ENCODE data around the gene PLCD3.

DNA sequence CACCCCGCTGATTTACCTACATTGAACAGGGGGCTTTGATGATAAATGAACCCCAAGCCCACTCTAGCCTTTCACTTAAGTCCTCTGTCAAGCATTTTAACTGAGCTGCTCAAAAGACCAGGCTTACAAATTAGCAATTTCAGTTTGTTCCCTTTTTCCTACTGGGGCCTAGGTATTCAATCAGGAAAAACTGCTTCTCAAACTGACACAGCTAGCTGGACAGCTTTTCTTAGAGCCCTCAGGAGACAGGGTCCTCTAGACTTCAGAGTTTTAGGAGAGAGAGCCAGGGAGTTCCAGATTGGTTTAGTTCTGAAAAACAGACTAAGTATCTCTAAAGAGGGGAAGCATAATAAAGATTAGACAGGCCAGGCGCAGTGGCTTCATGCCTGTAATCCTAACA, 23.2 kb upstream of the PLCD3 start:
- TF ChIP-seq MEF2A (IDR thresholded peaks at IDR 0.05; ENCODE audit: borderline replicate concordance, low read depth) (no peak), RCOR1 (IDR thresholded peaks at IDR 0.05; ENCODE audit: low read length) (no peak), POLR2AphosphoS5 (IDR thresholded peaks at IDR 0.05; ENCODE audit: low read depth, low read length) (no peak), JUND (IDR thresholded peaks at IDR 0.05) (no peak), CHD2 (IDR thresholded peaks at IDR 0.05; ENCODE audit: low read length, partially characterized antibody) (no peak), SIN3A (IDR thresholded peaks at IDR 0.05; ENCODE audit: borderline replicate concordance, low read depth, low read length) (no peak), NRF1 (IDR thresholded peaks at IDR 0.05; ENCODE audit: low read depth, low read length) (no peak), GATA2 (CRISPR knock-in tag; IDR thresholded peaks at IDR 0.05) (no peak), MXI1 (IDR thresholded peaks at IDR 0.05; ENCODE audit: low read depth, low read length) (no peak)
- TF ChIP-seq, protein P1, sequence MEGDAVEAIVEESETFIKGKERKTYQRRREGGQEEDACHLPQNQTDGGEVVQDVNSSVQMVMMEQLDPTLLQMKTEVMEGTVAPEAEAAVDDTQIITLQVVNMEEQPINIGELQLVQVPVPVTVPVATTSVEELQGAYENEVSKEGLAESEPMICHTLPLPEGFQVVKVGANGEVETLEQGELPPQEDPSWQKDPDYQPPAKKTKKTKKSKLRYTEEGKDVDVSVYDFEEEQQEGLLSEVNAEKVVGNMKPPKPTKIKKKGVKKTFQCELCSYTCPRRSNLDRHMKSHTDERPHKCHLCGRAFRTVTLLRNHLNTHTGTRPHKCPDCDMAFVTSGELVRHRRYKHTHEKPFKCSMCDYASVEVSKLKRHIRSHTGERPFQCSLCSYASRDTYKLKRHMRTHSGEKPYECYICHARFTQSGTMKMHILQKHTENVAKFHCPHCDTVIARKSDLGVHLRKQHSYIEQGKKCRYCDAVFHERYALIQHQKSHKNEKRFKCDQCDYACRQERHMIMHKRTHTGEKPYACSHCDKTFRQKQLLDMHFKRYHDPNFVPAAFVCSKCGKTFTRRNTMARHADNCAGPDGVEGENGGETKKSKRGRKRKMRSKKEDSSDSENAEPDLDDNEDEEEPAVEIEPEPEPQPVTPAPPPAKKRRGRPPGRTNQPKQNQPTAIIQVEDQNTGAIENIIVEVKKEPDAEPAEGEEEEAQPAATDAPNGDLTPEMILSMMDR (IDR thresholded peaks at IDR 0.05): no peak
- TF ChIP-seq, protein P2, sequence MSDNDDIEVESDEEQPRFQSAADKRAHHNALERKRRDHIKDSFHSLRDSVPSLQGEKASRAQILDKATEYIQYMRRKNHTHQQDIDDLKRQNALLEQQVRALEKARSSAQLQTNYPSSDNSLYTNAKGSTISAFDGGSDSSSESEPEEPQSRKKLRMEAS (IDR thresholded peaks at IDR 0.05; ENCODE audit: low read depth): no peak
- TF ChIP-seq, protein P3, sequence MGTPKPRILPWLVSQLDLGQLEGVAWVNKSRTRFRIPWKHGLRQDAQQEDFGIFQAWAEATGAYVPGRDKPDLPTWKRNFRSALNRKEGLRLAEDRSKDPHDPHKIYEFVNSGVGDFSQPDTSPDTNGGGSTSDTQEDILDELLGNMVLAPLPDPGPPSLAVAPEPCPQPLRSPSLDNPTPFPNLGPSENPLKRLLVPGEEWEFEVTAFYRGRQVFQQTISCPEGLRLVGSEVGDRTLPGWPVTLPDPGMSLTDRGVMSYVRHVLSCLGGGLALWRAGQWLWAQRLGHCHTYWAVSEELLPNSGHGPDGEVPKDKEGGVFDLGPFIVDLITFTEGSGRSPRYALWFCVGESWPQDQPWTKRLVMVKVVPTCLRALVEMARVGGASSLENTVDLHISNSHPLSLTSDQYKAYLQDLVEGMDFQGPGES (IDR thresholded peaks at IDR 0.05; ENCODE audit: low read depth, low read length): no peak
